Measurements from ENCODE around the gene DAPP1. TPM values are rescaled to one million over a fixed set of nuclear protein-coding genes. Genes with fewer than 3 reads are reported as not detected.
"Not testable (repeated sequence)": the region's sequence is repeated elsewhere in the genome, so short reads cannot be mapped to it uniquely, and the experiment has no call there.

DAPP1 gene
- total and polyA plus RNA-seq, 8 donors: 0.09 to 2.7 (median 0.38) TPM

DNA sequence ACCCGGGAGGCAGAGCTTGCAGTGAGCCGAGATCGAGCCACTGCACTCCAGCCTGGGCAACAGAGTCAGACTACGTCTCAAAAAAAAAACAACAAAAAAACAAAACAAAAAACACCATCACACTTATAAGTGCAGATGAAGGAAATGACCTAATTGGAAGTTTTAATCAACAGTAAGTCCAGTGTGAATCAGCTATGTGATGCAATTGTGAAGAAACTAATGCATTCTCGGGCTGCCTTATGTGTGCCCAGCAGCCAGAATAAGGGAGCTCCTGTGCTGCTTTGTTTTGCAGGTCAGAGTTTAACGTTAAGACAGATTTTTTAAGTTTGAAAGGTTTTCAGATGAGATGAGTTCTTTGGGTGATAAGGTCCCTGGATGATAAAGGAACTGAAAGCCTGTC, 10.8 kb downstream of the DAPP1 start:
- H3K9me3 ChIP-seq: no peaks in the 10 kb centered on the region
- intact Hi-C loops (cut with DNase I): no loop called here
- peaks cover 0 to 7% (median 1%) of the 10 kb centered on the region in 3 donors for H3K4me1 ChIP-seq
- 85% methylated on average over 6 of the region's 6 CpGs for WGBS, 2 donors
- no peaks in the 10 kb centered on the region for H3K36me3 ChIP-seq
- TF ChIP-seq CTCF (IDR thresholded peaks at IDR 0.05): no peak
- no peak for DNase-seq
- H3K27ac ChIP-seq: no peak overlapping the region
- H3K4me3 ChIP-seq: no peak overlapping the region
- no peaks in the 10 kb centered on the region for H3K27me3 ChIP-seq
- ATAC-seq: no peak
- FAIRE-seq: no peak

GRCh38 chr4:99827857-99828256, 11.2 kb downstream of the DAPP1 start:
- Histone ChIP-seq H3K4me1 (peaks cover 3 to 10% (median 5%) of the 10 kb centered on the region in 3 donors), H3K27ac (no peak overlapping the region), H3K27me3 (no peaks in the 10 kb centered on the region), H3K4me3 (no peak overlapping the region), H3K36me3 (no peaks in the 10 kb centered on the region), H3K9me3 (no peaks in the 10 kb centered on the region)
- no peak for ATAC-seq
- WGBS, 2 donors: 80 to 84% methylated on average over 1 of the region's 1 CpG
- FAIRE-seq: no peak
- intact Hi-C loops (cut with DNase I): no loop called here
- no peak for TF ChIP-seq CTCF (IDR thresholded peaks at IDR 0.05)
- DNase-seq: no peak

- no peaks in the 10 kb centered on the region for H3K27me3 ChIP-seq
- no peak overlapping the region for H3K4me3 ChIP-seq
- no peak overlapping the region for H3K27ac ChIP-seq
- H3K36me3 ChIP-seq: no peaks in the 10 kb centered on the region
- H3K4me1 ChIP-seq: peaks cover 9 to 16% (median 11%) of the 10 kb centered on the region in 3 donors
- intact Hi-C loops (cut with DNase I): no loop called here
- no peak for DNase-seq
- no peak for TF ChIP-seq CTCF (IDR thresholded peaks at IDR 0.05)
- ATAC-seq: no peak
- no peak for FAIRE-seq
- 48% methylated on average over 1 of the region's 1 CpG for WGBS, 2 donors
- no peaks in the 10 kb centered on the region for H3K9me3 ChIP-seq
Observed at GRCh38 chr4:99828477-99828876, 11.8 kb downstream of the DAPP1 start.

DNA sequence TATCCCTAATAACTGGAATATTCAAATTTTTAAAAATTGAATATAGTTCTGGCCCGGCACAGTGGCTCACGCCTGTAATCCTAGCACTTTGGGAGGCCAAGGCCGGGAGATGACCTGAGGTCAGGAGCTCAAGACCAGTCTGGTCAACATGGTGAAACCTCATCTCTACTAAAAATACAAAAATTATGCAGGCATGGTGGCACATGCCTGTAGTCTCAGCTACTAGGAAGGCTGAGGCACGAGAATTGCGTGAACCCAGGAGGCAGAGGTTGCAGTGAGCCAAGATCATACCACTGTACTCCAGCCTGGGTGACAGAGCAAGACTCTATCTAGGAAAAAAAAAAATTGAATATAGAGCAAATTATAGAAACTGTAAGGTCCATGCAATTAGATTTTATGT, 13.4 kb downstream of the DAPP1 start:
- FAIRE-seq; H3K27me3 ChIP-seq; H3K27ac ChIP-seq; H3K4me3 ChIP-seq; intact Hi-C loops (cut with DNase I); DNase-seq; H3K9me3 ChIP-seq; H3K36me3 ChIP-seq; ATAC-seq: not testable (repeated sequence)
- peaks cover 13 to 21% (median 16%) of the 10 kb centered on the region in 3 donors for H3K4me1 ChIP-seq
- 92 to 94% methylated on average over 5 of the region's 5 CpGs for WGBS, 2 donors

DNA sequence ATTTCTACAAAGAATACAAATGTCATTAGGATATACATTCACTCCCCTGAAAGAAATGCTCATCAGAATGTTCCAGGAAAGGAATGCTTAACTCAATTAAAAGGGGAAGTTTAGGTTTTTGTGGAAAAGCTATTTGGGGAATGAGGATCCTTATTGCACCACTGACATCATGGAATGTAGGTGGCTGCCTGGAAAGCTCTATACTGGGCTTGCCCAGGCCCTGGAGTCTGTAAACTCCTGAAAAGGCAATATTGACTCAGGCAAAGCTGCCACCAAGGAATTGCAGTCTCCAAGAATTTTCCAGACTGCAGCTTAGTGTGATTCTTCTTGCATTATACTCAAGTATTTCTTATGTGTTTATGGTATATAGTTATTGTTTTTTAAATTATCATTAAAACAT, 15.7 kb downstream of the DAPP1 start:
- no peaks in the 10 kb centered on the region for H3K9me3 ChIP-seq
- intact Hi-C loops (cut with DNase I): no loop called here
- H3K4me1 ChIP-seq: peaks cover 13 to 21% (median 16%) of the 10 kb centered on the region in 3 donors
- no peaks in the 10 kb centered on the region for H3K27me3 ChIP-seq
- H3K36me3 ChIP-seq: no peaks in the 10 kb centered on the region
- ATAC-seq (peak; percentile 70 to 94 (median 85)), FAIRE-seq (no peak), DNase-seq (peak in 1 of 6 donors; percentile 36)
- no peak overlapping the region for H3K4me3 ChIP-seq
- TF ChIP-seq CTCF (IDR thresholded peaks at IDR 0.05): no peak
- no peak overlapping the region for H3K27ac ChIP-seq
